Caco-2 (cell line): ENCODE results near the gene SLC39A11. TPM values are rescaled to one million over a fixed set of nuclear protein-coding genes. Genes with fewer than 3 reads are reported as not detected.
"Not testable (repeated sequence)": the region's sequence is repeated elsewhere in the genome, so short reads cannot be mapped to it uniquely, and the experiment has no call there.

Experiments used
- BruUV-seq: library from RNA; stranded (reverse); fragments of 400-500 nt; replicated peaks from 2 replicates; lab custom pipeline; 2021; lab: Mats Ljungman, UMichigan
- CTCF ChIA-PET: fragments of 300-600 bp; sonication (Branson Sonifier 250); formaldehyde crosslinking; loops from one replicate; lab custom pipeline; 2022; ENCODE audit warnings: antibody characterized with exemption; lab: Charles Lee
- POLR2A ChIA-PET: fragments of 300-600 bp; sonication (Branson Sonifier 250); formaldehyde crosslinking; loops from one replicate; lab custom pipeline; 2022; ENCODE audit warnings: antibody characterized with exemption; lab: Charles Lee
- DNase-seq, 2 experiments: peaks; one replicate each; pipeline versions ENCODE4 v3.0.0 to v3.0.0-alpha.2; 2020 to 2022
- H3K27me3 ChIP-seq: replicated peaks from 2 replicates; pipeline ENCODE4 v1.6.0; 2011; ENCODE audit warnings: low read length; ENCODE audit not compliant: control insufficient read depth, insufficient read depth
- H3K36me3 ChIP-seq: 2 replicates; pipeline ENCODE4 v1.5.1; 2011; ENCODE audit warnings: low read length; ENCODE audit not compliant: control insufficient read depth, insufficient read depth
- H3K4me1 ChIP-seq: fragments of 250-450 bp; sonication (Bioruptor Pico); 2 replicates; pipeline ENCODE4 v1.5.1; 2020; ENCODE audit warnings: mild to moderate bottlenecking
- H3K4me3 ChIP-seq: 2 replicates; pipeline ENCODE4 v1.5.1; 2011; ENCODE audit warnings: low read depth, mild to moderate bottlenecking, control low read depth, low read length
- H3K9me3 ChIP-seq: fragments of 250-450 bp; sonication (Bioruptor Pico); 2 replicates; pipeline ENCODE4 v1.5.1; 2020; ENCODE audit warnings: mild to moderate bottlenecking, moderate library complexity
- H3K27ac Mint-ChIP-seq: one replicate; pipeline ENCODE4 v1.8.0; 2022; ENCODE audit warnings: mixed read lengths; ENCODE audit not compliant: unreplicated experiment
- H3K27me3 Mint-ChIP-seq: one replicate; pipeline ENCODE4 v1.8.0; 2022; ENCODE audit warnings: mixed read lengths; ENCODE audit not compliant: insufficient read depth, unreplicated experiment
- H3K36me3 Mint-ChIP-seq: one replicate; pipeline ENCODE4 v1.8.0; 2022; ENCODE audit warnings: mild to moderate bottlenecking, mixed read lengths; ENCODE audit not compliant: insufficient read depth, unreplicated experiment
- H3K4me1 Mint-ChIP-seq: one replicate; pipeline ENCODE4 v1.8.0; 2022; ENCODE audit warnings: low read depth, mixed read lengths; ENCODE audit not compliant: unreplicated experiment
- H3K4me3 Mint-ChIP-seq: one replicate; pipeline ENCODE4 v1.8.0; 2022; ENCODE audit warnings: mild to moderate bottlenecking, moderate library complexity, mixed read lengths; ENCODE audit not compliant: unreplicated experiment
- H3K9me3 Mint-ChIP-seq: one replicate; pipeline ENCODE4 v1.8.0; 2022; ENCODE audit warnings: mixed read lengths; ENCODE audit not compliant: unreplicated experiment
- CTCF ChIP-seq, 2 experiments: fragments of 200-600 bp in 1 of 2; IDR thresholded peaks; 1 replicate in 1 of 2; 2 replicates in 1 of 2; pipeline versions ENCODE4 v1.5.1 to v1.8.0; 2011 to 2022; ENCODE audit warnings: antibody characterized with exemption in 1 of 2, control low read depth in 1 of 2, inconsistent platforms in 1 of 2, low read depth in 1 of 2, low read length in 1 of 2, mild to moderate bottlenecking in 1 of 2, moderate library complexity in 1 of 2; ENCODE audit not compliant: insufficient read depth in 1 of 2, severe bottlenecking in 1 of 2, unreplicated experiment in 1 of 2
- intact Hi-C: fragments of 100-400 bp; cut with micrococcal nuclease; formaldehyde crosslinking; loops from one replicate; pipeline ENCODE4 v1.10.0; 2022; ENCODE audit not compliant: unreplicated experiment
- total RNA-seq: library from RNA; stranded (reverse); gene quantifications from 2 replicates; pipeline ENCODE4 v1.2.3, GENCODE V29; 2022

Gene SLC39A11
- total RNA-seq, 1 experiment from 2014 or later: 26.4 TPM

- no peaks in the 10 kb centered on the region for H3K27me3 ChIP-seq
- H3K27ac Mint-ChIP-seq: no peak overlapping the region
- no peak overlapping the region for H3K4me3 Mint-ChIP-seq
- no peak overlapping the region for H3K4me3 ChIP-seq
- ChIA-PET POLR2A (no interaction called here), CTCF (no interaction called here)
- peaks cover 13% of the 10 kb centered on the region; the same call in 1 of the 2 replicates for H3K4me1 ChIP-seq
- intact Hi-C loops: no loop called here
- no peaks in the 10 kb centered on the region; the same call in 1 of the 2 replicates for H3K36me3 ChIP-seq
- TF ChIP-seq CTCF (IDR thresholded peaks at IDR 0.05; ENCODE audit: insufficient read depth in 1 of 2, low read depth in 1 of 2, low read length in 1 of 2, severe bottlenecking in 1 of 2, unreplicated experiment in 1 of 2): no peak
- peaks cover 4% of the 10 kb centered on the region; the same call in 1 of the 2 replicates for H3K9me3 ChIP-seq
- no peak for DNase-seq
- H3K9me3 Mint-ChIP-seq: no peaks in the 10 kb centered on the region
- H3K4me1 Mint-ChIP-seq: peaks cover 10% of the 10 kb centered on the region
- H3K27me3 Mint-ChIP-seq: no peaks in the 10 kb centered on the region
- H3K36me3 Mint-ChIP-seq: no peaks in the 10 kb centered on the region
- BruUV-seq: no TSS peak
These were observed 22.6 kb downstream of the SLC39A11 start for GRCh38 chr17:73069841-73070240.

GRCh38 chr17:73069164-73069770, 23.2 kb downstream of the SLC39A11 start:
- Mint-ChIP-seq H3K36me3 (no peaks in the 10 kb centered on the region), H3K4me1 (peaks cover 10% of the 10 kb centered on the region), H3K9me3 (no peaks in the 10 kb centered on the region), H3K4me3 (no peak overlapping the region), H3K27ac (peak overlapping the region; percentile 2), H3K27me3 (no peaks in the 10 kb centered on the region)
- Histone ChIP-seq H3K27me3 (no peaks in the 10 kb centered on the region), H3K4me3 (no peak overlapping the region), H3K36me3 (no peaks in the 10 kb centered on the region; the same call in 1 of the 2 replicates), H3K4me1 (peaks cover 13% of the 10 kb centered on the region; the same call in 1 of the 2 replicates), H3K9me3 (peaks cover 4% of the 10 kb centered on the region; the same call in 1 of the 2 replicates)
- ChIA-PET CTCF (no interaction called here), POLR2A (no interaction called here)
- no peak for TF ChIP-seq CTCF (IDR thresholded peaks at IDR 0.05; ENCODE audit: insufficient read depth in 1 of 2, low read depth in 1 of 2, low read length in 1 of 2, severe bottlenecking in 1 of 2, unreplicated experiment in 1 of 2)
- peak in 1 of 2 experiments; percentile 2 for DNase-seq
- no TSS peak for BruUV-seq
- intact Hi-C loops: no loop called here

- CTCF ChIA-PET: no interaction called here
- POLR2A ChIA-PET: no interaction called here
- Mint-ChIP-seq H3K27ac (peak overlapping the region; percentile 2), H3K36me3 (no peaks in the 10 kb centered on the region), H3K9me3 (no peaks in the 10 kb centered on the region), H3K27me3 (no peaks in the 10 kb centered on the region), H3K4me1 (peaks cover 10% of the 10 kb centered on the region), H3K4me3 (peak overlapping the region; percentile 0)
- DNase-seq: peak; percentile 65 to 70
- Histone ChIP-seq H3K4me3 (no peak overlapping the region), H3K4me1 (peaks cover 13% of the 10 kb centered on the region; the same call in 1 of the 2 replicates), H3K9me3 (peaks cover 4% of the 10 kb centered on the region; the same call in 1 of the 2 replicates), H3K27me3 (no peaks in the 10 kb centered on the region), H3K36me3 (no peaks in the 10 kb centered on the region; the same call in 1 of the 2 replicates)
- no TSS peak for BruUV-seq
- intact Hi-C loops: no loop called here
- no peak for TF ChIP-seq CTCF (IDR thresholded peaks at IDR 0.05; ENCODE audit: insufficient read depth in 1 of 2, low read depth in 1 of 2, low read length in 1 of 2, severe bottlenecking in 1 of 2, unreplicated experiment in 1 of 2)
These were observed 23.9 kb downstream of the SLC39A11 start for GRCh38 chr17:73068322-73069153.

- intact Hi-C loops, H3K4me1 Mint-ChIP-seq, H3K4me3 ChIP-seq, H3K4me3 Mint-ChIP-seq, H3K9me3 Mint-ChIP-seq, H3K36me3 ChIP-seq, H3K36me3 Mint-ChIP-seq, H3K27me3 Mint-ChIP-seq, CTCF ChIA-PET, H3K9me3 ChIP-seq, H3K27me3 ChIP-seq, POLR2A ChIA-PET, BruUV-seq: not testable (repeated sequence)
- peak overlapping the region; percentile 2 for H3K27ac Mint-ChIP-seq
- peak in 1 of 2 experiments; percentile 4 for DNase-seq
- H3K4me1 ChIP-seq: peaks cover 13% of the 10 kb centered on the region; the same call in 1 of the 2 replicates
These were observed 24.8 kb downstream of the SLC39A11 start for GRCh38 chr17:73067699-73068098.
